K562 (cell line): ENCODE measurements around the gene SLC35A2. TPM values are rescaled to one million over a fixed set of nuclear protein-coding genes. Genes with fewer than 3 reads are reported as not detected.

Experiments
- ATAC-seq: fragments of 200-7000 bp; cut with Tn5 transposase; 3 replicates; pipeline ENCODE4 v1.9.1; 2020; ENCODE audit warnings: moderate library complexity
- BruUV-seq: library from RNA; stranded (reverse); fragments of 400-500 nt; replicated peaks from 2 replicates; lab custom pipeline; 2021; lab: Mats Ljungman, UMichigan
- CTCF ChIA-PET: fragments of 300-600 bp; formaldehyde crosslinking; extraction: SDS; loops from one replicate; lab custom pipeline; 2021; ENCODE audit warnings: low intra/inter-chr PET ratio; lab: Yijun Ruan, JAX
- POLR2A ChIA-PET: fragments of 300-600, 350-650 bp; sonication (Branson Sonifier 250); formaldehyde crosslinking; extraction: SDS; loops from one replicate; lab custom pipeline; 2021; ENCODE audit warnings: antibody characterized with exemption, inconsistent platforms; lab: Yijun Ruan, JAX
- DNase-seq, 4 experiments: peaks; one replicate each; pipeline versions ENCODE4 v3.0.0 to v3.0.0-alpha.2; 2011 to 2018; ENCODE audit warnings: low spot score in 3 of 4, mixed read lengths in 3 of 4; ENCODE audit errors: extremely low read depth in 1 of 4
- FAIRE-seq: peaks from 2 replicates; lab custom pipeline; 2011; peaks lifted over from hg19 to GRCh38; lab: Jason Lieb, UNC
- H2AFZ ChIP-seq: 2 replicates; pipeline ENCODE4 v1.6.0; 2011; ENCODE audit warnings: low read depth, low read length, control low read depth, inconsistent platforms
- H3K27ac ChIP-seq: fragments of 200-600 bp; 3 replicates; pipeline ENCODE4 v1.8.0; 2011; ENCODE audit warnings: low read depth, mild to moderate bottlenecking, control low read depth, inconsistent platforms, low read length, moderate library complexity, mixed read lengths; ENCODE audit errors: extremely low read depth
- H3K27me3 ChIP-seq, 2 experiments: fragments of 300-600 bp in 1 of 2; 2 replicates in 1 of 2; 3 replicates in 1 of 2; pipeline versions ENCODE4 v1.6.0 to v1.8.0; 2011; ENCODE audit warnings: inconsistent platforms in 2 of 2, low read length in 2 of 2, mild to moderate bottlenecking in 1 of 2, mixed read lengths in 1 of 2, moderate library complexity in 1 of 2; ENCODE audit not compliant: control insufficient read depth in 2 of 2, insufficient read depth in 2 of 2
- H3K36me3 ChIP-seq: fragments of 300-600 bp; 3 replicates; pipeline ENCODE4 v1.8.0; 2011; ENCODE audit warnings: mild to moderate bottlenecking, low read length, inconsistent platforms; ENCODE audit not compliant: control insufficient read depth, insufficient read depth
- H3K4me1 ChIP-seq, 2 experiments: fragments of 200-600 bp in 1 of 2; replicated peaks in 1 of 2; 2 replicates in 1 of 2; 3 replicates in 1 of 2; pipeline versions ENCODE4 v1.5.1 to v1.8.0; 2011; ENCODE audit warnings: inconsistent platforms in 2 of 2, low read length in 2 of 2, mild to moderate bottlenecking in 1 of 2, mixed read lengths in 1 of 2, moderate library complexity in 1 of 2; ENCODE audit not compliant: control insufficient read depth in 2 of 2, insufficient read depth in 2 of 2
- H3K4me2 ChIP-seq: 2 replicates; pipeline ENCODE4 v1.6.1; 2011; ENCODE audit warnings: low read length, control low read depth, inconsistent platforms, mixed read lengths; ENCODE audit not compliant: insufficient read depth
- H3K4me3 ChIP-seq: fragments of 200-600 bp; sonication (generic), shearing (Covaris generic); 2 replicates; pipeline ENCODE4 v1.5.1; 2016; ENCODE audit warnings: control low read depth, inconsistent platforms
- H3K79me2 ChIP-seq: fragments of 200-600 bp; 3 replicates; pipeline ENCODE4 v1.8.0; 2011; ENCODE audit warnings: low read length, inconsistent platforms; ENCODE audit not compliant: control insufficient read depth, insufficient read depth
- H3K9ac ChIP-seq, 2 experiments: 2 replicates each; pipeline versions ENCODE4 v1.6.0 to v1.6.1; 2011; ENCODE audit warnings: low read depth in 2 of 2, low read length in 2 of 2, control low read depth in 1 of 2, inconsistent platforms in 1 of 2, mild to moderate bottlenecking in 1 of 2, mixed read lengths in 1 of 2; ENCODE audit not compliant: insufficient read depth in 1 of 2
- H3K9me1 ChIP-seq: one replicate; pipeline ENCODE4 v1.6.0; 2011; ENCODE audit warnings: inconsistent platforms, mild to moderate bottlenecking, low read length, moderate library complexity; ENCODE audit not compliant: control insufficient read depth, insufficient read depth
- H3K9me3 ChIP-seq: replicated peaks from 2 replicates; pipeline ENCODE4 v1.5.1; 2011; ENCODE audit warnings: low read depth, low read length, inconsistent platforms; ENCODE audit not compliant: control insufficient read depth, insufficient read depth
- H4K20me1 ChIP-seq: replicated peaks from 2 replicates; pipeline ENCODE4 v1.6.1; 2011; ENCODE audit warnings: low read length, inconsistent platforms, mixed read lengths; ENCODE audit not compliant: control insufficient read depth, insufficient read depth
- MBD2 ChIP-seq: sonication (generic); IDR thresholded peaks from 2 replicates; pipeline ENCODE4 v1.6.1; 2016; ENCODE audit warnings: low read depth, borderline replicate concordance
- MNT ChIP-seq, 2 experiments: fragments of 450-650 bp; conservative IDR thresholded peaks; 2 replicates each; pipeline ENCODE4 v1.6.1; 2017; ENCODE audit warnings: mild to moderate bottlenecking in 2 of 2, moderate library complexity in 2 of 2
- MYNN ChIP-seq, 2 experiments: sonication (generic); formaldehyde crosslinking in 1 of 2; IDR thresholded peaks; 2 replicates each; pipeline versions ENCODE4 v1.5.0 to v1.6.1; 2016 to 2020; ENCODE audit warnings: antibody characterized with exemption in 1 of 2, missing genetic modification reagents in 1 of 2
- NR3C1 ChIP-seq: sonication (generic); formaldehyde crosslinking; IDR thresholded peaks from 2 replicates; pipeline ENCODE4 v1.8.1; 2022; ENCODE audit warnings: missing genetic modification reagents
- NR4A1 ChIP-seq, 2 experiments: fragments of 250-450 bp in 1 of 2; fragments of 450-650 bp in 1 of 2; sonication (Bioruptor Pico) in 1 of 2; IDR thresholded peaks; 2 replicates each; pipeline versions ENCODE4 v1.4.0 to v1.6.1; 2016 to 2020; ENCODE audit warnings: mild to moderate bottlenecking in 2 of 2, missing compliant biosample characterization in 1 of 2, missing genetic modification characterization in 1 of 2, moderate library complexity in 1 of 2
- PHF21A ChIP-seq: fragments of 450-650 bp; IDR thresholded peaks from 2 replicates; pipeline ENCODE4 v1.6.1; 2017; ENCODE audit warnings: low read depth, borderline replicate concordance
- POLR3A ChIP-seq: IDR thresholded peaks from 2 replicates; pipeline ENCODE4 v1.6.1; 2011; ENCODE audit warnings: borderline replicate concordance, mild to moderate bottlenecking, moderate library complexity; ENCODE audit not compliant: insufficient read length, insufficient read depth; ENCODE audit errors: extremely low read depth
- RBFOX2 ChIP-seq: fragments of 200-400 bp; formaldehyde crosslinking; IDR thresholded peaks from 2 replicates; pipeline ENCODE4 v1.6.1; 2017; ENCODE audit warnings: low read depth, mild to moderate bottlenecking, low read length, moderate library complexity
- SMAD3 ChIP-seq: fragments of 450-650 bp; formaldehyde crosslinking; conservative IDR thresholded peaks from 2 replicates; pipeline ENCODE4 v1.4.0; 2020; ENCODE audit warnings: mild to moderate bottlenecking
- SP1 ChIP-seq: sonication (generic); formaldehyde crosslinking; IDR thresholded peaks from 2 replicates; pipeline ENCODE4 v1.8.1; 2022; ENCODE audit warnings: mild to moderate bottlenecking, missing genetic modification reagents
- ZBTB17 ChIP-seq: fragments of 450-650 bp; formaldehyde crosslinking; IDR thresholded peaks from 2 replicates; pipeline ENCODE4 v1.4.0; 2020; ENCODE audit warnings: mild to moderate bottlenecking
- ZNF511 ChIP-seq: sonication (generic); formaldehyde crosslinking; IDR thresholded peaks from 2 replicates; pipeline ENCODE4 v1.8.0; 2022; ENCODE audit warnings: mild to moderate bottlenecking, missing genetic modification reagents
- WGBS: fragments of 100-300 bp; shearing (Covaris generic); methylation state at CpG from one replicate; pipeline ENCODE4 v1.1.6; 2016; ENCODE audit warnings: low coverage, mixed read lengths; ENCODE audit not compliant: insufficient coverage; ENCODE audit errors: missing lambda C conversion rate; 5-methylcytosine and 5-hydroxymethylcytosine counted together
- in situ Hi-C: fragments of 300-500 bp; cut with MboI; formaldehyde crosslinking; loops from 4 replicates; pipeline ENCODE4 v1.15.0; 2018; ENCODE audit warnings: inconsistent platforms, mixed read lengths
- intact Hi-C: fragments of 100-400 bp; cut with micrococcal nuclease; formaldehyde crosslinking; loops from 2 replicates; pipeline ENCODE4 v1.14.2; 2022
- polyA plus RNA-seq, 8 experiments: library from polyadenylated mRNA; depleted of rRNA in 4 of 8; stranded (reverse) in 5 of 8; unstranded in 3 of 8; fragments of >200 nt; fragmentation: Nextera tagmentation in 2 of 8; fragmentation: Illumina TruSeq in 1 of 8; extraction: Ambion mirVana in 2 of 8; extraction: Trizol in 1 of 8; gene quantifications; 2 replicates each; pipeline versions ENCODE4 v1.2.1 to v1.2.3, GENCODE V29; 2011 to 2014; ENCODE audit warnings: inconsistent platforms in 1 of 8, missing spikeins in 1 of 8
- total RNA-seq, 7 experiments: library from RNA; depleted of rRNA in 6 of 7; stranded (reverse); fragments of >200 nt in 6 of 7; fragmentation: Illumina TruSeq in 2 of 7; extraction: Trizol in 2 of 7; gene quantifications; 2 replicates each; pipeline versions ENCODE4 v1.2.1 to v1.2.3, GENCODE V29; 2011 to 2021; ENCODE audit warnings: low replicate concordance in 1 of 7
- TF ChIP-seq, protein P1 (sequence below): sonication (generic); formaldehyde crosslinking; IDR thresholded peaks from 2 replicates; pipeline ENCODE4 v1.4.0; 2020; ENCODE audit warnings: mild to moderate bottlenecking, missing genetic modification reagents

SLC35A2 gene
- total and polyA plus RNA-seq, 9 of the 15 experiments (the other 6 are each of a cell fraction or from before 2014, with no cell fraction given): 3.3 to 38.9 (median 20.0) TPM

DNA sequence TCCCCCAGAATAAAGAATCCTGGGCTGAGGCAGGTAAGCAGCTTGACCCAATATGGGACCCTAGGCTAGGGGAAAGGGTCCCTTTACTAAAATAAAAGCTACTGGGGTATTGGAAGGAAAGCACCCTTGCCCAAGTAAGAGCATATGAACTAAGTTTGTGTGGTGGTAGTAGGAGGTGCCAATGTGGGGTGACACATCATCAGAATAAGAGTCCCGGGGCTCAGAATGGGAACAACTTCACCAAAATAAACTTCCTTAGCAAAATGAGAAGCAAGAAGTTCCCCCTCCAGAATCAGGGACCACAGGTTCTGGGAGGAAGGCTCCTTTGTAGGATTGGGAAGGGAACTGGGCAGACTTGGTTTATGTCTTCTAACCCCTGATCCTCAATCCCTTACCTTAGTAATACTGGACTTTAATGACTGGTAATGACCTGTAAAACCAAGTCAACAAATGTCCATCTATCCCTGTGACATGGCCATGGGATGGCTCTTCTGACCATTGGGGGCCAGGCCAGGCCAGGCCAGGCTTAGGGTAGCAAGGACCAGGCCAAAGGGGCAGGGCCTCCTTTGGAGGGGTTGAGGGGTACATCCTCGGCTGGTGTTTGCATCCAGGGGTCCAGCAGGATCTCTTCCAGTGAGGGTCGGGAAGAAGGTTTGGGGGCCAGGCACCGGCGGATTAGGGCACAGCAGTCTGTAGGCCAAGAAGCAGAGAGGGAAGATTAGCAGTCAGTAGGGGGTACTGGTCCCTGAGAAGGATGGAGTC, 2.3 kb upstream of the SLC35A2 start:
- POLR2A ChIA-PET: no interaction called here
- Histone ChIP-seq H2AFZ (no peak overlapping the region), H3K9ac (peak overlapping the region in 1 of 2 experiments; percentile 50; a peak in 1 of 4 replicates), H3K27me3 (no peaks in the 10 kb centered on the region; a peak in 1 of 5 replicates), H3K27ac (no peak overlapping the region), H3K79me2 (peaks cover 73% of the 10 kb centered on the region), H3K4me3 (no peak overlapping the region), H4K20me1 (peaks cover 40% of the 10 kb centered on the region), H3K36me3 (peaks cover 65% of the 10 kb centered on the region), H3K9me1 (no peaks in the 10 kb centered on the region)
- FAIRE-seq (no peak), ATAC-seq (no peak)
- in situ Hi-C loops (no loop called here), intact Hi-C loops (loop anchor here (5.0 to 10.0 kb wide), 2 partner anchors 151 to 279 kb away; partner anchors contain the start of gene GLOD5)
- CTCF ChIA-PET: no interaction called here
- WGBS: 80% methylated on average over 5 of the region's 5 CpGs
- TSS peak; percentile 3 for BruUV-seq
- TF ChIP-seq MYNN (IDR thresholded peaks at IDR 0.05) (peak; percentile 95), MYNN (CRISPR knock-in tag; IDR thresholded peaks at IDR 0.05) (peak; percentile 67; the same call in 1 of the 2 replicates), PHF21A (no peak), RBFOX2 (peak; percentile 37; the same call in 1 of the 2 replicates), SP1 (CRISPR knock-in tag) (no peak), ZNF511 (CRISPR knock-in tag) (no peak), SMAD3 (CRISPR knock-in tag) (no peak), NR3C1 (no peak), NR4A1 (CRISPR knock-in tag; IDR thresholded peaks at IDR 0.05) (no peak), NR4A1 (tag; IDR thresholded peaks at IDR 0.05) (no peak), ZBTB17 (no peak), POLR3A (no peak), MNT (conservative IDR thresholded peaks at IDR 0.05) (no peak), MBD2 (no peak)
- TF ChIP-seq, protein P1, sequence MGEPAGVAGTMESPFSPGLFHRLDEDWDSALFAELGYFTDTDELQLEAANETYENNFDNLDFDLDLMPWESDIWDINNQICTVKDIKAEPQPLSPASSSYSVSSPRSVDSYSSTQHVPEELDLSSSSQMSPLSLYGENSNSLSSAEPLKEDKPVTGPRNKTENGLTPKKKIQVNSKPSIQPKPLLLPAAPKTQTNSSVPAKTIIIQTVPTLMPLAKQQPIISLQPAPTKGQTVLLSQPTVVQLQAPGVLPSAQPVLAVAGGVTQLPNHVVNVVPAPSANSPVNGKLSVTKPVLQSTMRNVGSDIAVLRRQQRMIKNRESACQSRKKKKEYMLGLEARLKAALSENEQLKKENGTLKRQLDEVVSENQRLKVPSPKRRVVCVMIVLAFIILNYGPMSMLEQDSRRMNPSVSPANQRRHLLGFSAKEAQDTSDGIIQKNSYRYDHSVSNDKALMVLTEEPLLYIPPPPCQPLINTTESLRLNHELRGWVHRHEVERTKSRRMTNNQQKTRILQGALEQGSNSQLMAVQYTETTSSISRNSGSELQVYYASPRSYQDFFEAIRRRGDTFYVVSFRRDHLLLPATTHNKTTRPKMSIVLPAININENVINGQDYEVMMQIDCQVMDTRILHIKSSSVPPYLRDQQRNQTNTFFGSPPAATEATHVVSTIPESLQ (CRISPR knock-in tag): no peak
- TF ChIP-seq, all 486 proteins: peak for 2
- Histone ChIP-seq H3K9me3 (no peaks in the 10 kb centered on the region), H3K4me2 (no peak overlapping the region), H3K4me1 (peaks cover 34 to 36% of the 10 kb centered on the region in 2 experiments)
- DNase-seq: no peak
